ENCODE results near the gene STIMATE. TPM values are rescaled to one million over a fixed set of nuclear protein-coding genes. Genes with fewer than 3 reads are reported as not detected.

Gene STIMATE
- polyA plus RNA-seq (ENCODE audit: insufficient read length), result 7.0 TPM

DNA sequence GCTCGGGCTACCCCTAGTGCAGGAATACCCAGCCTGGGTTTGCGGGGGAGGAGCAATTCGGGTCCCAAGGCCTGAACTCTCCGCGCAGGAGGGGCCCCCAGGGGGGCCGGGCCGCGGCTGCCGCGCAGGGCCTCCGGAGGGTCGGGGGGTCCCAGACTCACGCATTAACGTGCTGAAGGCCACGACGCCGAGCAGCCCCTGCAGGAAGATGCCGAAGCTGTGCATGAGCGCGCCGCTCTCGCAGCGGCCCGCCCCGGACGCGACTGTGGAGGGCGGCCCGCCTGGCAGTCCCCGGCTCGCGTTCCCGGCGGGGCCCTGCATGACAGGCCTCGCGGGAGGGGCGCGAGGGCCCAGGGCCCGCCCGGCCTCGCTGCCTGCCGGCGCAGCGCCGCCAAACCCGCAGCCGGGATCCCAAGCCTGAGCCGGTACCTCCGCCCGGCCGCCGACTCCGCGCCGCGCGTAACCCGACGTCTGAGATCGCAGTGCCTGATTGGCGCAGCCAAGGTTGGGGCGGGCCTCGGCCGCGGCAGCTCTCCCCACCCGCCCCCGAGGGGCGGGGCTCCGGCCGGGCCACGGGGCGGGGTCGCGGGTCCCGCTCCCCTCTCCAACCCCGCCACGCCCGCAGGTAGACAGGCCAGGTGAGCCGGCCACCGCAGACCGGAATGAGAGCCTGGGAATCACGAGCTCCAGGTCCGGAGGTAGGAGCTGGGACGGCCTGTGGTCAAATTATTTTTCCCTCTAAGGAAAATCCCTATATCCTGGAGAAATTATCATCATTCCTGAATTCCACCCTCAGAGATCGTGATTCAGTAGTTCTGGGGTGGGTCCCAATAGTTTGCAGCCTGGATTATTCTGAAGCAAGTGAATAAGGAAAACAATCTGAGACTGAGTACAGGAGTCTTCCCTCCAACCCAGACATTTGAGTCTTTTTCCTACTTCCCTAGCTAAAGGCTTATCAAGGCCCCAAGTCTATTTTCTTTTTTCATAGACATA is at the start of gene STIMATE:
TSS of gene STIMATE (minus strand) at position 419 of the 993 bp plus-strand sequence. CDS start at position 321, 98 bp downstream.
- peak; percentile 58 for DNase-seq (ENCODE audit: low read depth)

DNA sequence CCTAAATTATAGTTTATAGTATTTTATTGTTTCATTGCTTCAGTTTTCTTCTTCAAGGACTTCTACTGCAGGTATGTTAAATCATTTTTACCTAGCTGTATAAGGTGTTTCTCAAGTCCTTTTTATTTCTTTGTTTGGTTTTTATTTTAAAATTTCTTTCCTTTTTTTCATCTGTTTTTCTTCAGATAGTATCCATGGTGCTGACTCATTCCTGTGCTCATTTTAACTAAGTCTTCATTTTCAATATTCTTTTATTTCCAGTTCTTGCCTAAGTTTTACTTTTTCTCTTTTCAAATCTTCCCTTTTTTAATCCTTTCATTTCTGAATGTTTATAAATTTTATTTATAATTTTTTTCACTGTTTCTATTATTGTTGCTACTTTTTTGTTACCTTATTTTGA is 42.3 kb upstream of the STIMATE start:
- no peak for DNase-seq (ENCODE audit: low read depth)

- DNase-seq (ENCODE audit: low read depth), result peak; percentile 24
Measured at GRCh38 chr3:52934630-52935530, 37.5 kb upstream of the STIMATE start.

- DNase-seq (ENCODE audit: low read depth), result no peak
Measured at GRCh38 chr3:52931889-52932288, 34.5 kb upstream of the STIMATE start.

- no peak for DNase-seq (ENCODE audit: low read depth)
Measured at GRCh38 chr3:52931328-52931727, 34.0 kb upstream of the STIMATE start.

- DNase-seq (ENCODE audit: low read depth), result no peak
Measured at GRCh38 chr3:52930748-52931147, 33.4 kb upstream of the STIMATE start.

GRCh38 chr3:52926554-52926953 is 29.2 kb upstream of the STIMATE start:
- DNase-seq (ENCODE audit: low read depth), result no peak

GRCh38 chr3:52925405-52926313 is 28.3 kb upstream of the STIMATE start:
- DNase-seq (ENCODE audit: low read depth), result no peak

- DNase-seq (ENCODE audit: low read depth), result no peak
Measured at GRCh38 chr3:52923963-52924362, 26.6 kb upstream of the STIMATE start.

DNA sequence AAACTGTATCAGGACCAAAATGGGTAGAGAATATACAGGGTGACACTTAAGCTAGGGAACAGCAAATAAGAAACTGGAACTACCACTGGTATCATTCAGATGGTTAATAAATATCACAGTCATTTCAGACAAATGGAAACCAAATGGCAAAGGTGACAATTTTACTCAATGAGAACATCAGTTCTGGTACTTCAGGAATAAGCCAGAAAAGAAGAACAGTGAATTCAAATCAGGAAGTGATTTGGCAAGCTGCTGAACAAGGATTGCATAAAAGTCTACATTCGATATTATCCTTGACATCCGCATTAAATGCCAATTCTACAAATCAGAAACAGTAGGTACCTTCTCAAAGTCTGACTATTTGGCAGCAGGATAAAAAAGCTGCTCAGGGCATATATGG is 23.5 kb upstream of the STIMATE start:
- no peak for DNase-seq (ENCODE audit: low read depth)

GRCh38 chr3:52917044-52917443 is 19.7 kb upstream of the STIMATE start:
- DNase-seq (ENCODE audit: low read depth), result no peak

- no peak for DNase-seq (ENCODE audit: low read depth)
Measured at GRCh38 chr3:52915294-52915693, 17.9 kb upstream of the STIMATE start.

DNA sequence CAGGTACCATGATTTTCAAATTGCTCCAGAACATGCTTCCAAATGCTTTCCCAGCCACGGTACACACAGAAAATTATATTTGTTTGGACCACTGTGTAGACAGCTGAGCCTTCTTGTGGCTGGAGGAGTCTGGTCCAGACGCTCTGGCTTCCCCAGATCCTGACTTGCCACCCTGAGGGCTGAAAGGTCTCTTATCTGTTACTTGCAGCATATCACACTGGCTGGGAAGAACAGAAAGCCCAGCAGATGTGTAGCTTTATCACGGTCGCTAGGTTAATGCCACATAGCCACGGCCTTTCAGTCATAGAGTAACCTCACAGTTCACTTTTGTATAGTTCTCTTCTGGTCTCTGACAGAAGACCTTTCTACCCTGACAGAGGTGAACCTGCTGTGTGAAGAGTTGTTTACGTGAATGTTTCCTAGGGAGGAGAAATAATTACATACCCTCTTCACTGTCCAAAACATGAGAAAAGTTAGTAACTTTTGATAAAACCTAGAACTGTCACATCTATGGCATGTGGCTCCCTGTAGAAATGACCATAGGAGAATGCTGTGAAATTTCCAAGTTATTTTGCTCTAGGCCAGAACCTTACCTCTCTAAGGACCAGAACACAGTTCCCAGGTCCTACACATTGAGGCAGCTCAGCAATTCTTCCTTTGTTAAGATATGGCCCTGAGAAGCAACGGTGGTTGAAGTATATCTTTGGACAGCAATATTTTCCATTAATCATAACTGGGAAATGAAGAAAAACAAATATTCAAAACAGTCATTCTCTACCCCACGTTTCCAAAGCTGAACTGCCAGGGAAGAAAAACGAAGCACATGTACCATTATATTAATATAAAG is 15.8 kb upstream of the STIMATE start:
- no peak for DNase-seq (ENCODE audit: low read depth)

- no peak for DNase-seq (ENCODE audit: low read depth)
Measured at GRCh38 chr3:52910823-52911222, 13.5 kb upstream of the STIMATE start.

DNA sequence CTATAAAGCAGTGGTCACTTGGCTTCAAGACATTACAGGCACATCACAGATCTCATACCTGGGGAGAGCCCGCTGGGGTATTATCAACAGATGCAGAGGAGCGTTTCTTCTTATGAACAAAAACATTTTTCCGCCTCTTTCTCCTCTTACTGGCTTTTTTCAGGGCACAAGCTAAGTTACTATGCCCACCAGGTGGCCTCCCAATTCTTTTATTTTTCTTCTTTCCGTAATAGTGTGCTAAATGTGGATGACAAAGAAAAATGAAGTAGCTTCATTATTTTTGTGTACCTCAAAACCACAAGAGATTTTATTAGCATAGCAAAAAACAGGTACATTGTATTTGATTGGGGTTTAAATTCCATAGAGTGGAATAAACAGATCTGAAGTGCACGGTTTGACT is 10.1 kb upstream of the STIMATE start:
- no peak for DNase-seq (ENCODE audit: low read depth)

- no peak for DNase-seq (ENCODE audit: low read depth)
Measured at GRCh38 chr3:52904552-52904951, 7.2 kb upstream of the STIMATE start.

- DNase-seq (ENCODE audit: low read depth), result no peak
Measured at GRCh38 chr3:52904000-52904399, 6.7 kb upstream of the STIMATE start.

- no peak for DNase-seq (ENCODE audit: low read depth)
Measured at GRCh38 chr3:52896613-52897012, 735 bp downstream of the STIMATE start.

- no peak for DNase-seq (ENCODE audit: low read depth)
Measured at GRCh38 chr3:52896151-52896550, 1.2 kb downstream of the STIMATE start.

DNA sequence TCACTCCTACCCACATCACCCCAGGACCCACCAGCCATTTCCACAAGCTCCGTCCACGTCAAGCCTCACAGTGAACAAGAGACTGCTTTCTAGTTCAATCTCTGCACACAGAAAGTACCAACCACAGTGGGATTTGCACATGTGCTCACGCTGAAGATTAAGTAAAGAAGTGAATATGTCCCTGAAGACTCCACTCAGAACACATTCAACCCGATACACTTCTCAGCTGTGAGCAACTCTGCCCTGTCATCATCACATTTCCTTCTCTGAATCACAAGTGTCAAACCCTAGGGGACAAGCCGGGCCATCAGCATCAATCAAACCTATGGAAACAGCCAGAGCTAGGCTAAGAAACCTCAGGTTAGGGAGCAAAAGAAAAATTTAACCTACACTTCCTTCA is 1.9 kb downstream of the STIMATE start:
- no peak for DNase-seq (ENCODE audit: low read depth)
